Nucleus accumbens (tissue), 56 donors: ENCODE data around the gene ITGAL.
A peak's percentile ranks its signal among the peaks of the same experiment; 100 is the strongest.

ENCODE experiments used
- DNase-seq, 56 donors: peaks; one replicate each; lab custom pipeline; 2025; lab: John Stamatoyannopoulos, UW

The ITGAL gene

GRCh38 chr16:30561089-30561816 is 88.7 kb downstream of the ITGAL start:
- DNase-seq, result peak in 4 of 56 donors; percentile 3 to 10 (median 8)

GRCh38 chr16:30562021-30562420 is 89.5 kb downstream of the ITGAL start:
- no peak for DNase-seq

- no peak for DNase-seq
Measured at GRCh38 chr16:30565526-30565925, 93.0 kb downstream of the ITGAL start.

- no peak for DNase-seq
Measured at GRCh38 chr16:30565984-30566383, 93.4 kb downstream of the ITGAL start.

- no peak for DNase-seq
Measured at GRCh38 chr16:30566531-30566930, 94.0 kb downstream of the ITGAL start.

GRCh38 chr16:30567160-30567990 is 94.8 kb downstream of the ITGAL start:
- DNase-seq, result peak in 15 of 56 donors; percentile 2 to 42 (median 20)

GRCh38 chr16:30567991-30568638 is 95.6 kb downstream of the ITGAL start:
- no peak for DNase-seq

- DNase-seq, result no peak
Measured at GRCh38 chr16:30569281-30569680, 96.7 kb downstream of the ITGAL start.

- no peak for DNase-seq
Measured at GRCh38 chr16:30569746-30570635, 97.4 kb downstream of the ITGAL start.

- DNase-seq, result peak in 28 of 56 donors; percentile 15 to 73 (median 46)
Measured at GRCh38 chr16:30570636-30571444, 98.3 kb downstream of the ITGAL start.

GRCh38 chr16:30571445-30572322 is 99.1 kb downstream of the ITGAL start, which contains the start of gene ZNF688:
TSS of gene ZNF688 (minus strand) at chr16:30571714. CDS start at chr16:30571629, 85 bp downstream.
- peak; percentile 77 to 98 (median 92) for DNase-seq
